Kidney (tissue), 14 donors: ENCODE data around the gene CCDC24. TPM values are rescaled to one million over a fixed set of nuclear protein-coding genes. Genes with fewer than 3 reads are reported as not detected.

Experiments used
- DNase-seq, 5 donors: peaks; one replicate each; pipeline ENCODE4 v3.0.0-alpha.2; 2013 to 2020
- FAIRE-seq: peaks from 2 replicates; lab custom pipeline; 2012; peaks lifted over from hg19 to GRCh38; lab: Jason Lieb, UNC
- H3K27ac ChIP-seq, 2 donors: one replicate each; pipeline ENCODE4 v1.7.0; 2013; ENCODE audit warnings: low read depth in 2 of 2, low read length in 2 of 2, inconsistent platforms in 1 of 2
- H3K27me3 ChIP-seq: one replicate; pipeline ENCODE4 v1.7.1; 2013; ENCODE audit warnings: low read length, inconsistent platforms; ENCODE audit not compliant: control insufficient read depth, insufficient read depth
- H3K36me3 ChIP-seq, 3 donors: one replicate each; pipeline versions ENCODE4 v1.7.0 to v1.7.1; 2013; ENCODE audit warnings: low read length in 3 of 3, control low read depth in 1 of 3, inconsistent platforms in 1 of 3; ENCODE audit not compliant: insufficient read depth in 3 of 3, control insufficient read depth in 2 of 3
- H3K4me1 ChIP-seq, 3 donors: one replicate each; pipeline versions ENCODE4 v1.7.0 to v1.7.1; 2013; ENCODE audit warnings: low read length in 3 of 3, inconsistent platforms in 1 of 3, low read depth in 1 of 3; ENCODE audit not compliant: control insufficient read depth in 2 of 3, insufficient read depth in 2 of 3
- H3K4me3 ChIP-seq, 3 donors: one replicate each; pipeline versions ENCODE4 v1.7.0 to v1.8.1; 2013; ENCODE audit warnings: low read length in 3 of 3, control low read depth in 1 of 3, inconsistent platforms in 1 of 3
- H3K9ac ChIP-seq, 3 donors: one replicate each; pipeline versions ENCODE4 v1.7.0 to v1.7.1; 2013; ENCODE audit warnings: low read length in 3 of 3, control low read depth in 1 of 3, inconsistent platforms in 1 of 3
- H3K9me3 ChIP-seq, 3 donors: one replicate each; pipeline versions ENCODE4 v1.7.0 to v1.7.1; 2013; ENCODE audit warnings: low read length in 3 of 3, control low read depth in 1 of 3, inconsistent platforms in 1 of 3; ENCODE audit not compliant: control insufficient read depth in 2 of 3, insufficient read depth in 1 of 3
- intact Hi-C: fragments of 100-400 bp; cut with DNase I; formaldehyde crosslinking; loops from one replicate; pipeline ENCODE4 v1.11.1; 2022
- polyA plus RNA-seq: library from polyadenylated mRNA; stranded (reverse); fragments of 350-450 nt; fragmentation: Illumina TruSeq; extraction: RNeasy Lipid Tissue Mini Kit (QIAGEN cat#74804); gene quantifications from one replicate; pipeline ENCODE4 v1.2.3, GENCODE V29; 2014; ENCODE audit warnings: low read depth, low replicate concordance; ENCODE audit not compliant: insufficient read depth
- total RNA-seq: library from RNA; stranded (reverse); fragmentation: NEBNext Ultra II Directional; extraction: Animal tissue kit (Norgen Biotek cat#: 25700); gene quantifications from one replicate; pipeline ENCODE4 v1.2.1, GENCODE V29; 2021
- TF ChIP-seq, protein P1 (sequence below): IDR thresholded peaks from 3 replicates; pipeline ENCODE4 v1.5.1; 2012; ENCODE audit warnings: mild to moderate bottlenecking, moderate library complexity, borderline replicate concordance; ENCODE audit not compliant: insufficient read depth; ENCODE audit errors: extremely low read depth
- donor health status: control.
- donor health status: control.
- donor health status: control.
- donor health status: control.
- donor health status: control.
- donor health status: DM: yes; HTN: yes; CAD: no.
- donor health status: Normal renal cell carcinoma (clear cell type).

CCDC24 gene
- total and polyA plus RNA-seq, 2 donors from 2014 or later: 24.3 to 35.6 TPM

DNA sequence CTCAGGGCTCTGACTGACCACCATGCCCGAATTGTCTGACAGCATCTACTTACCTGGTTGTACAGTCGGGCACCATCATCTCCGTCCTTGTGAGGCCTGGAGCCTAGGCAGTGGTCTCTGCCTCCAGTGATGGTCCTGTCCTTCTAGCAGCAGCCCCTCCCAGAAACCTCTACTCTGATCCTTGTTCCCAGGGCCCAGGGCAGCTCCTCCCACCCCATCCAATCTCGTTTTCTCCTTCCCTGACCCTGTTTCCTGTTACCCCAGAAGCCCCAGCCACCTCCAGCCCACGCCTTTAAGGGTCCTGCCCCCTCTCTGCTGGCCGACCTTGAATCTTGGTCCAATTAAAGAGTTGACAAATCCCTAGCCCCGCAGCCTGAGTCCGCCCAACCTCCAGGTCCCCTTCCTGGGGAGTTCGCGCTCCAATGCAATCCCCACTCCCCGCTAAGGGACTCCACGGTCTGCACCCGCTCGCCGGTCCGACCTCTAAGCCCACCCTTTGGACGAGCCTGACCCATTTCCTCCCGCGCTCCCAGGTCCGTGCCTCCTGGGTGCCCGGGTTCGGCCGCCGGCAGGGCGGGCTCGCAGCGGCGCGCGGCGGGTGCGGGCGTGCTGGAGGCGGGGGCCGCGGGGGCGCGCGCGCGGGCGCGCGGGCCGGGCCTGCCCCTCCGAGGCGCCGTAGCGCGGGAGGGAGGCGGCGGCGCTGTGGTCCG lies 12.7 kb upstream of the CCDC24 start, which contains the start of gene B4GALT2:
Gene B4GALT2 (plus strand): TSS at position 660 of the 710 bp plus-strand sequence. CDS start 1,951 bp downstream, outside the sequence.
- Histone ChIP-seq H3K4me3 (peak within 1 kb of the TSS; percentile 53 to 57 (median 54)), H3K9ac (peak within 1 kb of the TSS in 2 of 3 donors; percentile 3 to 46), H3K27me3 (no peaks in the 10 kb centered on the region), H3K4me1 (peaks cover 0 to 37% (median 7%) of the 10 kb centered on the region in 3 donors), H3K9me3 (no peaks in the 10 kb centered on the region), H3K27ac (no peak within 1 kb of the TSS), H3K36me3 (peaks cover 4 to 26% (median 5%) of the 10 kb centered on the region in 3 donors)
- intact Hi-C loops: no loop called here
- FAIRE-seq: no peak
- TF ChIP-seq, protein P1, sequence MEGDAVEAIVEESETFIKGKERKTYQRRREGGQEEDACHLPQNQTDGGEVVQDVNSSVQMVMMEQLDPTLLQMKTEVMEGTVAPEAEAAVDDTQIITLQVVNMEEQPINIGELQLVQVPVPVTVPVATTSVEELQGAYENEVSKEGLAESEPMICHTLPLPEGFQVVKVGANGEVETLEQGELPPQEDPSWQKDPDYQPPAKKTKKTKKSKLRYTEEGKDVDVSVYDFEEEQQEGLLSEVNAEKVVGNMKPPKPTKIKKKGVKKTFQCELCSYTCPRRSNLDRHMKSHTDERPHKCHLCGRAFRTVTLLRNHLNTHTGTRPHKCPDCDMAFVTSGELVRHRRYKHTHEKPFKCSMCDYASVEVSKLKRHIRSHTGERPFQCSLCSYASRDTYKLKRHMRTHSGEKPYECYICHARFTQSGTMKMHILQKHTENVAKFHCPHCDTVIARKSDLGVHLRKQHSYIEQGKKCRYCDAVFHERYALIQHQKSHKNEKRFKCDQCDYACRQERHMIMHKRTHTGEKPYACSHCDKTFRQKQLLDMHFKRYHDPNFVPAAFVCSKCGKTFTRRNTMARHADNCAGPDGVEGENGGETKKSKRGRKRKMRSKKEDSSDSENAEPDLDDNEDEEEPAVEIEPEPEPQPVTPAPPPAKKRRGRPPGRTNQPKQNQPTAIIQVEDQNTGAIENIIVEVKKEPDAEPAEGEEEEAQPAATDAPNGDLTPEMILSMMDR: no peak
- DNase-seq: peak in 4 of 5 donors; percentile 30 to 72 (median 52)

DNA sequence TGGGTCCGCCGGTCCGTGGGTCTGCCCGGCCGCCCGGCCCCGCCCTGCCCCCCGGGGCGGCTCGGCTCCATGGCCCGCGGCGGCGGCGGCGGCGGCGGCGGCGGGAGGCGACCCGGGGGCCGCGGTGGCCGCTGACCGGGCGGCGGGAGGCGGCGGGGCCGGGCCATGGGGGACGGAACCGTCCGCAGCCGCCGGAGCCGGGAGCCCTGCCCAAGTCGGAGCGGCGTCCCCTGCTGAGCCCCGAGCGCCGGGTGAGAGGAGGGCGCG lies 12.2 kb upstream of the CCDC24 start:
- no peak overlapping the region for H3K9ac ChIP-seq
- intact Hi-C loops: no loop called here
- H3K27ac ChIP-seq: no peak overlapping the region
- H3K4me3 ChIP-seq: peak overlapping the region in 1 of 3 donors; percentile 49
- no peaks in the 10 kb centered on the region for H3K9me3 ChIP-seq
- DNase-seq (no peak), FAIRE-seq (no peak)
- TF ChIP-seq, protein P1: no peak
- no peaks in the 10 kb centered on the region for H3K27me3 ChIP-seq
- peaks cover 0 to 33% (median 7%) of the 10 kb centered on the region in 3 donors for H3K4me1 ChIP-seq
- peaks cover 4 to 26% (median 5%) of the 10 kb centered on the region in 3 donors for H3K36me3 ChIP-seq

DNA sequence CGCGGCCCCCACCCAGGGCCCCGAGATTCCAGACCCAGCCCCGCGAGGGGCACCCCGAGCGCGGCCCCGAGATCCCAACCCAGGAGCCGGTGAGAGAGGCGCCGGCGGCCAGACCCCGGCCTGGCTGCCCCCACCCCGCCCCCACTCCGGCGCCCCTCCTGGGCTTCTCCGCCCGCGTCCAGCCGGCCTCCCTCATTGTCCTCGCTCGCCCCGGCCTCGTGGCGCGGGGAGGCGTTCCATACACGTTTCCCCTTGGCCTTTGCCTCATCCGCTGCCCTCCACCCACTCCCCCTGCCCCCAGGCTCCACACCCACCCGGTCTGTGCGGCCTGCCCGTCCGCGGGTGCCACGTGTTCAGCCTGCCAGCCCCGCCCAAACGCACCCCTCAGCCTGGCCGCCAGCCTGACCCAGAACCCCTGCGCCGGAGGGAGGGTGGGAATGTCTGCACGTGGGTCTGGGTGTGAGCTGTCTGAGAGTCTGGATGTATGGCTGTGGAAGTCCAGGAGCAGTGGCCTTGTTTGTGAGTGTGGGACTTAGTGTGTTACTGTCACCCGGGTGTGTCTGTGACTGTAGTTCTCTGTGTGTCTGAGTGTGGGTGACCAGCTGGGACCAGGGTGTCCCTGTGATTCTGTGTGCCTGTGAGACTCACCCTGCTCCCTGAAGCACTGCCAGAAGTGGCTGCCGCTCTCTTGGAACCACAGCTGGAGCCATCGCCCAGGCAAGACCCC lies 11.7 kb upstream of the CCDC24 start:
- Histone ChIP-seq H3K36me3 (peaks cover 4 to 26% (median 5%) of the 10 kb centered on the region in 3 donors), H3K4me3 (peak overlapping the region; percentile 28 to 49 (median 40)), H3K9me3 (no peaks in the 10 kb centered on the region), H3K9ac (peak overlapping the region in 2 of 3 donors; percentile 3 to 46), H3K27ac (no peak overlapping the region), H3K27me3 (no peaks in the 10 kb centered on the region), H3K4me1 (peaks cover 0 to 30% (median 7%) of the 10 kb centered on the region in 3 donors)
- FAIRE-seq: no peak
- intact Hi-C loops: no loop called here
- TF ChIP-seq, protein P1: no peak
- peak in 4 of 5 donors; percentile 34 to 84 (median 47) for DNase-seq
